OCI-LY7 (cell line): ENCODE results near the gene TMEM119. TPM values are rescaled to one million over a fixed set of nuclear protein-coding genes. Genes with fewer than 3 reads are reported as not detected.

Experiments used
- BruUV-seq: library from RNA; stranded (reverse); fragments of 400-500 nt; replicated peaks from 2 replicates; lab custom pipeline; 2021; lab: Mats Ljungman, UMichigan
- CTCF ChIA-PET: fragments of 300-600 bp; sonication (Branson Sonifier 250); formaldehyde crosslinking; loops from one replicate; lab custom pipeline; 2022; ENCODE audit warnings: antibody characterized with exemption; ENCODE audit not compliant: unreplicated experiment; lab: Charles Lee
- POLR2A ChIA-PET: fragments of 300-600 bp; sonication (Branson Sonifier 250); formaldehyde crosslinking; loops from one replicate; lab custom pipeline; 2022; ENCODE audit warnings: antibody characterized with exemption; lab: Charles Lee
- DNase-seq: peaks from one replicate; pipeline ENCODE4 v3.0.0-alpha.2; 2015; ENCODE audit warnings: low spot score
- H2AFZ ChIP-seq: fragments of 200-600 bp; sonication (generic), shearing (Covaris generic); 2 replicates; pipeline ENCODE4 v1.6.1; 2014; ENCODE audit warnings: mild to moderate bottlenecking, antibody characterized with exemption, low read length, moderate library complexity
- H3K27ac ChIP-seq: fragments of 200-600 bp; sonication (generic); 2 replicates; pipeline ENCODE4 v1.5.1; 2014; ENCODE audit warnings: mixed run types, low read depth, mild to moderate bottlenecking, moderate library complexity, low read length, inconsistent platforms; ENCODE audit not compliant: poor library complexity, severe bottlenecking
- H3K36me3 ChIP-seq: fragments of 200-600 bp; sonication (generic); 2 replicates; pipeline ENCODE4 v1.6.1; 2014; ENCODE audit warnings: mild to moderate bottlenecking, antibody characterized with exemption, low read length, moderate library complexity, mixed read lengths; ENCODE audit not compliant: insufficient read depth
- H3K4me1 ChIP-seq: fragments of 200-600 bp; sonication (generic); 2 replicates; pipeline ENCODE4 v1.5.1; 2014; ENCODE audit warnings: mild to moderate bottlenecking, low read length; ENCODE audit not compliant: insufficient read depth, poor library complexity, severe bottlenecking
- H3K4me2 ChIP-seq: fragments of 200-600 bp; sonication (generic); 2 replicates; pipeline ENCODE4 v1.6.1; 2014; ENCODE audit warnings: mild to moderate bottlenecking, low read length
- H3K4me3 ChIP-seq: fragments of 200-600 bp; sonication (generic); 2 replicates; pipeline ENCODE4 v1.5.1; 2014; ENCODE audit warnings: mild to moderate bottlenecking, low read depth, low read length; ENCODE audit not compliant: poor library complexity, severe bottlenecking
- H3K79me2 ChIP-seq: fragments of 200-600 bp; sonication (generic); 2 replicates; pipeline ENCODE4 v1.6.1; 2016; ENCODE audit warnings: low read depth, mild to moderate bottlenecking, low read length, moderate library complexity, mixed read lengths; ENCODE audit not compliant: insufficient read depth
- H3K9me2 ChIP-seq: fragments of 200-600 bp; sonication (generic); 2 replicates; pipeline ENCODE4 v1.6.1; 2016; ENCODE audit warnings: mild to moderate bottlenecking, low read length, mixed read lengths; ENCODE audit not compliant: insufficient read depth
- H3K9me3 ChIP-seq: fragments of 200-600 bp; sonication (generic); 2 replicates; pipeline ENCODE4 v1.6.1; 2014; ENCODE audit warnings: mild to moderate bottlenecking, mixed run types, low read length, mixed read lengths
- H4K20me1 ChIP-seq: fragments of 200-600 bp; sonication (generic); 2 replicates; pipeline ENCODE4 v1.6.1; 2014; ENCODE audit warnings: mild to moderate bottlenecking, antibody characterized with exemption, low read length, moderate library complexity, mixed read lengths; ENCODE audit not compliant: insufficient read depth
- EZH2phosphoT487 ChIP-seq: fragments of 200-600 bp; sonication (generic); IDR thresholded peaks from 2 replicates; pipeline ENCODE4 v1.6.1; 2018; ENCODE audit warnings: low read depth, borderline replicate concordance, mild to moderate bottlenecking, mixed run types, antibody characterized with exemption, low read length, moderate library complexity, mixed read lengths
- intact Hi-C: fragments of 100-400 bp; cut with micrococcal nuclease; formaldehyde crosslinking; loops from one replicate; pipeline ENCODE4 v1.10.0; 2022; ENCODE audit not compliant: unreplicated experiment
- total RNA-seq, 2 experiments: library from RNA; depleted of rRNA in 1 of 2; stranded (reverse); fragments of >200 nt in 1 of 2; shearing (Covaris generic) in 1 of 2; gene quantifications; 2 replicates each; pipeline ENCODE4 v1.2.3, GENCODE V29; 2014 to 2022
- TF ChIP-seq, protein P1 (sequence below): fragments of 200-600 bp; sonication (generic); conservative IDR thresholded peaks from 2 replicates; pipeline ENCODE4 v1.5.1; 2014; ENCODE audit warnings: mild to moderate bottlenecking, antibody characterized with exemption, low read length, moderate library complexity, mixed read lengths

TMEM119 gene
- total RNA-seq, 2 experiments from 2014 or later, result not detected

DNA sequence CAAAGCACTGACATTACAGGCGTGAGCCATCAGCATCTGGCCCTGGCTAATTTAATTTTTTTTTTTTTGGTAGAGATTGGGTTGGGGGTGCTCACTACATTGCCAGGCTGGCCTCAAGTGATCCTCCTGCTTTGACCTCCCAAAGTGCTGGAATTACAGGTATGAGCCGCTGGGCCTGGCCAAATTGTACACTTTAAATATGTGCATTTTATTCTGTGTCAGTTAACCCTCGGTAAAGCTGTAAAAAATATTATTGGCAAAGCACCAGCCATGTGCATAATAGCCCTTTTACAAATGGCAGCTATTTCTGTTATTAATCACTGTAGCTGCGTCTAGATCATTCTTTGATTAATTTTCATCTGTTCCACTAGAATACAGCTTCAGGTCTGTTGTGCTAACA is 12.0 kb downstream of the TMEM119 start:
- DNase-seq, result no peak
- no peak overlapping the region for H3K27ac ChIP-seq
- H3K4me2 ChIP-seq, result no peak overlapping the region
- TF ChIP-seq, protein P1, sequence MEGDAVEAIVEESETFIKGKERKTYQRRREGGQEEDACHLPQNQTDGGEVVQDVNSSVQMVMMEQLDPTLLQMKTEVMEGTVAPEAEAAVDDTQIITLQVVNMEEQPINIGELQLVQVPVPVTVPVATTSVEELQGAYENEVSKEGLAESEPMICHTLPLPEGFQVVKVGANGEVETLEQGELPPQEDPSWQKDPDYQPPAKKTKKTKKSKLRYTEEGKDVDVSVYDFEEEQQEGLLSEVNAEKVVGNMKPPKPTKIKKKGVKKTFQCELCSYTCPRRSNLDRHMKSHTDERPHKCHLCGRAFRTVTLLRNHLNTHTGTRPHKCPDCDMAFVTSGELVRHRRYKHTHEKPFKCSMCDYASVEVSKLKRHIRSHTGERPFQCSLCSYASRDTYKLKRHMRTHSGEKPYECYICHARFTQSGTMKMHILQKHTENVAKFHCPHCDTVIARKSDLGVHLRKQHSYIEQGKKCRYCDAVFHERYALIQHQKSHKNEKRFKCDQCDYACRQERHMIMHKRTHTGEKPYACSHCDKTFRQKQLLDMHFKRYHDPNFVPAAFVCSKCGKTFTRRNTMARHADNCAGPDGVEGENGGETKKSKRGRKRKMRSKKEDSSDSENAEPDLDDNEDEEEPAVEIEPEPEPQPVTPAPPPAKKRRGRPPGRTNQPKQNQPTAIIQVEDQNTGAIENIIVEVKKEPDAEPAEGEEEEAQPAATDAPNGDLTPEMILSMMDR, result no peak
- no peak for TF ChIP-seq EZH2phosphoT487
- H3K36me3 ChIP-seq, result no peaks in the 10 kb centered on the region
- no peaks in the 10 kb centered on the region for H4K20me1 ChIP-seq
- no peaks in the 10 kb centered on the region for H3K4me1 ChIP-seq
- intact Hi-C loops, result no loop called here
- H2AFZ ChIP-seq, result no peak overlapping the region
- BruUV-seq, result no TSS peak
- CTCF ChIA-PET, result no interaction called here
- no peaks in the 10 kb centered on the region for H3K79me2 ChIP-seq
- no peaks in the 10 kb centered on the region for H3K9me3 ChIP-seq
- POLR2A ChIA-PET, result no interaction called here
- no peaks in the 10 kb centered on the region for H3K9me2 ChIP-seq
- H3K4me3 ChIP-seq, result no peak overlapping the region

DNA sequence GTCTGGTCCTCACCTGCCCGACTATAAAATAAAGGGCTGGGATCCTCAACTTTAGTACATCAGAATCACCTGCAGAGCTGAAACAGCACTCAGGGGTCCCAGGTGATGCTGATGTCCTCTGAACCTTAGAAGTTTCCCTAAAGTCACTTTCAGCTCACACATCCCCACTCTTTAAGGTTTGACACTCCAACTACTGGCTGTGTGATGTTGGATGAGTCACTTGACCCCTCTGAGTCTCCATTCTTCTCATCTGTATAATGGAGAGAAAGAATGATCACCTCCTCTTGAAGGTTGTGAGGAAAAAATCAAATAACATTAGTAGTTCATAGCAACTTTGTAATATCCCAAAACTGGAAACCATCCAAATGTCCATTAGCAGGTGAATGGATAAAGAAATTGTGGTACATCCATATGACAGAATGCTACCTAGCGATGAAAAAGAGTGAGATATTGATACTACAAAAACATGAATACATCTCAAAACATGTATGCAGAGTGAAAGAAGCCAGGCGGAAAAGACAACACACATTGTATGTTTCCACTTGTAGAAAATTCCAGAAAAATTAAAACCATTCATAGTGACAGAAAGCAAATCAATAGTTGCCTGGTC is 13.3 kb downstream of the TMEM119 start:
- BruUV-seq, result no TSS peak
- CTCF ChIA-PET, result no interaction called here
- TF ChIP-seq EZH2phosphoT487, result no peak
- TF ChIP-seq, protein P1, result no peak

DNA sequence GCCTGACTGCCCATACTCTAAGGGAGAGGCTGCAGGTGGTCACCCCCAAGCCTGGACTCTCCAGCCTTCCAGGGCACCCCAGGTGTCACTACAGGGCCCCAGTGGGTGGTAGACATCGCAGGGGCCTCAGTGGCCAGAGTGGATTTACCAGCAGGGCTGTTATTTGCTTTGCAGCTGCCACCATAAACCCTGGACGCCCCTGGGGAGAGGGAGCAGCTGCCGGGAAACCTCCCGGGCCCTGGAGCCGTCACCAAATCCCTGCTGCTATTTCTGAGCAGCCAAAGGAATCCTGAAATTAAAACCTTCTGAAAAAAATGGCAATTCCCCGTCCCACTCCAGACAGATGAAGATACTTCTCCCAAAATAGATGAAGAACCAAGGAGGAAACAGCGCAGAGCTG is 13.9 kb downstream of the TMEM119 start:
- CTCF ChIA-PET, result no interaction called here
- no peaks in the 10 kb centered on the region for H4K20me1 ChIP-seq
- H3K9me3 ChIP-seq, result no peaks in the 10 kb centered on the region
- no TSS peak for BruUV-seq
- no peak overlapping the region for H3K4me3 ChIP-seq
- POLR2A ChIA-PET, result interaction anchor here (0.7 kb wide), 1 partner anchor 443 kb away, joined by 3 read pairs; no protein-coding TSS in a partner anchor
- H3K4me1 ChIP-seq, result peaks cover 11% of the 10 kb centered on the region
- no peaks in the 10 kb centered on the region for H3K9me2 ChIP-seq
- intact Hi-C loops, result no loop called here
- no peak for DNase-seq
- no peak overlapping the region for H3K27ac ChIP-seq
- no peak overlapping the region for H2AFZ ChIP-seq
- H3K36me3 ChIP-seq, result no peaks in the 10 kb centered on the region
- H3K79me2 ChIP-seq, result no peaks in the 10 kb centered on the region
- TF ChIP-seq, protein P1, result no peak
- no peak for TF ChIP-seq EZH2phosphoT487
- no peak overlapping the region for H3K4me2 ChIP-seq

More for the DNA sequence above, 13.3 kb downstream of the TMEM119 start:
- no peaks in the 10 kb centered on the region for H3K9me3 ChIP-seq
- intact Hi-C loops, result no loop called here
- no peak overlapping the region for H3K27ac ChIP-seq
- no peaks in the 10 kb centered on the region for H3K9me2 ChIP-seq
- H4K20me1 ChIP-seq, result no peaks in the 10 kb centered on the region
- no peaks in the 10 kb centered on the region for H3K36me3 ChIP-seq
- POLR2A ChIA-PET, result interaction anchor here (0.7 kb wide), 2 partner anchors 8 to 442 kb away, joined by 3 read pairs; no protein-coding TSS in a partner anchor
- no peak overlapping the region for H3K4me3 ChIP-seq
- H3K4me2 ChIP-seq, result no peak overlapping the region
- H2AFZ ChIP-seq, result no peak overlapping the region
- peaks cover 5% of the 10 kb centered on the region for H3K4me1 ChIP-seq
- no peak for DNase-seq
- H3K79me2 ChIP-seq, result no peaks in the 10 kb centered on the region
